ENCODE data around the gene ADD2.

ADD2 gene

DNA sequence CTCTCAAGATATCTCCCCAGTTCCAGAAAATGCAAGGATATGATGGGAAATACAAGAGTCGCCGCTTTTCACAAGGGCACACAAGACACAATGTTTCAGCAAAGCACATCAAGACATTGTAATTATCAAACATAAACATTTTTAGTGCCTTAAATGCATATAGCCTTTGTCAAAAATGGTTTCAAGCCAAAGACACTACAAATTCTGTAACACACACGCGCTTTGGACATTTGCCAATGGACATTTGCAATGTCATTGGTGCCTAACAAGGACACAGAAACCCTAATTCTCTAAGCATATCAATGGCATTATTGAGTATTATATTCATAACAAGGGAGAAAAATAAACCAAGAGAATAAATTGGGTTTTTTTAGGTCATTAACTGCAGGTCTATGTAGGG is 16.1 kb downstream of the ADD2 start:
- no peaks in the 10 kb centered on the region for H3K9me2 ChIP-seq (replicated peaks; ENCODE audit: control insufficient read depth, low read length)
- no peaks in the 10 kb centered on the region for H3F3A ChIP-seq (ENCODE audit: control insufficient read depth, insufficient read depth)
- H3K27me3 ChIP-seq (ENCODE audit: control insufficient read depth, low read length): no peaks in the 10 kb centered on the region
- no peak overlapping the region for H3K4me3 ChIP-seq (ENCODE audit: low read length)
- H3K36me3 ChIP-seq (ENCODE audit: control insufficient read depth, low read length): no peaks in the 10 kb centered on the region
- no peaks in the 10 kb centered on the region for H3K79me2 ChIP-seq (ENCODE audit: control insufficient read depth, low read length)
- no peak overlapping the region for H3K4me2 ChIP-seq (ENCODE audit: low read length)
- H3K9me3 ChIP-seq (ENCODE audit: control insufficient read depth, insufficient read depth, low read length): no peaks in the 10 kb centered on the region; the same call in 1 of the 2 replicates
- H4K20me1 ChIP-seq (ENCODE audit: control insufficient read depth, insufficient read depth, low read depth, low read length): no peaks in the 10 kb centered on the region
- H3K27ac ChIP-seq (ENCODE audit: low read depth, low read length): no peak overlapping the region
- TF ChIP-seq, protein P1, sequence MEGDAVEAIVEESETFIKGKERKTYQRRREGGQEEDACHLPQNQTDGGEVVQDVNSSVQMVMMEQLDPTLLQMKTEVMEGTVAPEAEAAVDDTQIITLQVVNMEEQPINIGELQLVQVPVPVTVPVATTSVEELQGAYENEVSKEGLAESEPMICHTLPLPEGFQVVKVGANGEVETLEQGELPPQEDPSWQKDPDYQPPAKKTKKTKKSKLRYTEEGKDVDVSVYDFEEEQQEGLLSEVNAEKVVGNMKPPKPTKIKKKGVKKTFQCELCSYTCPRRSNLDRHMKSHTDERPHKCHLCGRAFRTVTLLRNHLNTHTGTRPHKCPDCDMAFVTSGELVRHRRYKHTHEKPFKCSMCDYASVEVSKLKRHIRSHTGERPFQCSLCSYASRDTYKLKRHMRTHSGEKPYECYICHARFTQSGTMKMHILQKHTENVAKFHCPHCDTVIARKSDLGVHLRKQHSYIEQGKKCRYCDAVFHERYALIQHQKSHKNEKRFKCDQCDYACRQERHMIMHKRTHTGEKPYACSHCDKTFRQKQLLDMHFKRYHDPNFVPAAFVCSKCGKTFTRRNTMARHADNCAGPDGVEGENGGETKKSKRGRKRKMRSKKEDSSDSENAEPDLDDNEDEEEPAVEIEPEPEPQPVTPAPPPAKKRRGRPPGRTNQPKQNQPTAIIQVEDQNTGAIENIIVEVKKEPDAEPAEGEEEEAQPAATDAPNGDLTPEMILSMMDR (IDR thresholded peaks at IDR 0.05; ENCODE audit: low read depth, low read length, poor library complexity, severe bottlenecking): no peak
- TF ChIP-seq EZH2phosphoT487 (IDR thresholded peaks at IDR 0.05; ENCODE audit: borderline replicate concordance, low read length): no peak
- no peaks in the 10 kb centered on the region for H3K4me1 ChIP-seq (ENCODE audit: control insufficient read depth, low read length)

DNA sequence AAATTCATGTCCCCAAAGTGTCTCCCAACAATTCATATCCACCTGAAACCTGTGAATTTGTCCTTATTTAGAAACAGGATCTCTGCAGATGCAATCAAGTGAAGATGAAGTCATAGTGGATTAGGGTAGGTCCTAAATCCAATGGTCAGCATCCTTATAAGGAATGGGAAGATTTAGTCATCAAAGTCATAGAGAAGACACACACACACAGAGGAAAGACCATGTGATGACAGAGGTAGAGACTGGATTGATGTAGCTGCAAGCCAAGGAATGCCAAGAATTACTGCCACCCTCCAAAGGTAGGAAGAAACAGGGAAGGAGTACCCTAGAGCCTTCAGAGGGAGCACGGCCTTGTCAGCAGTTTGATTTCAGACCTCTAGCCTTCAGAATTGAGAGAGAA is 17.7 kb downstream of the ADD2 start:
- no peaks in the 10 kb centered on the region for H4K20me1 ChIP-seq (ENCODE audit: control insufficient read depth, insufficient read depth, low read depth, low read length)
- TF ChIP-seq EZH2phosphoT487 (IDR thresholded peaks at IDR 0.05; ENCODE audit: borderline replicate concordance, low read length): no peak
- TF ChIP-seq, protein P1 (IDR thresholded peaks at IDR 0.05; ENCODE audit: low read depth, low read length, poor library complexity, severe bottlenecking): no peak
- H3K4me1 ChIP-seq (ENCODE audit: control insufficient read depth, low read length): no peaks in the 10 kb centered on the region
- H3K79me2 ChIP-seq (ENCODE audit: control insufficient read depth, low read length): no peaks in the 10 kb centered on the region
- no peak overlapping the region for H3K27ac ChIP-seq (ENCODE audit: low read depth, low read length)
- H3F3A ChIP-seq (ENCODE audit: control insufficient read depth, insufficient read depth): no peaks in the 10 kb centered on the region
- H3K27me3 ChIP-seq (ENCODE audit: control insufficient read depth, low read length): no peaks in the 10 kb centered on the region
- H3K9me2 ChIP-seq (replicated peaks; ENCODE audit: control insufficient read depth, low read length): no peaks in the 10 kb centered on the region
- H3K36me3 ChIP-seq (ENCODE audit: control insufficient read depth, low read length): no peaks in the 10 kb centered on the region
- H3K4me2 ChIP-seq (ENCODE audit: low read length): no peak overlapping the region
- no peaks in the 10 kb centered on the region; the same call in 1 of the 2 replicates for H3K9me3 ChIP-seq (ENCODE audit: control insufficient read depth, insufficient read depth, low read length)
- no peak overlapping the region for H3K4me3 ChIP-seq (ENCODE audit: low read length)

DNA sequence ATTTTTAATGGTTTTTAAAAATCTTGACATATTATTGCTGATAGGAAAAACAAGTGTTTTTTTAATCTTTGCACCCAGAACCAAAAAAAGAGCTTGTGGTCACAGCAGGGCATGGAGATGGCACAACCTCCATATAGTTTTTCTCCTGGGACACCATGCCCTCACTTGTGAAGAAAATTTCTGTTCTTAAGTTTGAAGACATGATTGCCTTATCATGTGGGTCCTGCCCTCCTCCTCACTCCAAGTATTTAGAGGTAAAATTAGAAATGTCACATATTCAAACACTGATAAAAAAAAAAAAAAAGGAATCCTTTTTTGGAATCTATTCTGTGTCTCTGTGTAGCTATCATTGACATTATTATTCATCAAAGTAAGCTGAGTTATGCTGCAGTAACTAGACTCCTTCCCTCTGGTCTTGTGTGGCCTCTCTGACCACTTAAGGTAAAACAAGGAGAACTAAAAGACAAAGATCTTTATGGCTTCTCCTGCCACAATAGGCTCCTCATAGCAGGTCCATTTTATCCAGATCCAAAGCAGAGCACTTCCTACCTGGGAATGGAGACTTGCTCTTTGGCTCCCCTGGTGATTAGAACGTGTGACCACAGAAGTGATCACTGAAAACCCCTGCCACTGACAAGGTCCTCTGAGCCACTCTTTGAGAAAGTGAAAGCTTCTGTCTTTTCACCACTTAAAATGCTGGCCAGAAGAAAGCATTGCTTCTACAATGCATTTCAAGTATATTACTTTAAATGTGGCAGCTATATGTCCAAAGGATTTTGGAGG is 19.8 kb downstream of the ADD2 start:
- Histone ChIP-seq H3K36me3 (ENCODE audit: control insufficient read depth, low read length) (no peaks in the 10 kb centered on the region), H3F3A (ENCODE audit: control insufficient read depth, insufficient read depth) (no peaks in the 10 kb centered on the region), H4K20me1 (ENCODE audit: control insufficient read depth, insufficient read depth, low read depth, low read length) (no peaks in the 10 kb centered on the region), H3K9me2 (replicated peaks; ENCODE audit: control insufficient read depth, low read length) (no peaks in the 10 kb centered on the region), H3K9me3 (ENCODE audit: control insufficient read depth, insufficient read depth, low read length) (no peaks in the 10 kb centered on the region; the same call in 1 of the 2 replicates), H3K4me3 (ENCODE audit: low read length) (no peak overlapping the region), H3K27ac (ENCODE audit: low read depth, low read length) (no peak overlapping the region), H3K27me3 (ENCODE audit: control insufficient read depth, low read length) (no peaks in the 10 kb centered on the region), H3K79me2 (ENCODE audit: control insufficient read depth, low read length) (no peaks in the 10 kb centered on the region), H3K4me2 (ENCODE audit: low read length) (no peak overlapping the region), H3K4me1 (ENCODE audit: control insufficient read depth, low read length) (no peaks in the 10 kb centered on the region)
- TF ChIP-seq, protein P1 (IDR thresholded peaks at IDR 0.05; ENCODE audit: low read depth, low read length, poor library complexity, severe bottlenecking): no peak
- no peak for TF ChIP-seq EZH2phosphoT487 (IDR thresholded peaks at IDR 0.05; ENCODE audit: borderline replicate concordance, low read length)

Measured in DOHH2 (cell line).